HFF-Myc (cell line): ENCODE data around the gene CRYL1.

Source experiments
- DNase-seq: peaks from one replicate; pipeline ENCODE4 v3.0.0-alpha.2; 2011; ENCODE audit warnings: low read depth; ENCODE audit errors: extremely low read depth
- H3K4me3 ChIP-seq: replicated peaks from 2 replicates; pipeline ENCODE4 v1.5.1; 2011; ENCODE audit warnings: low read depth, mild to moderate bottlenecking, control low read depth, low read length
- CTCF ChIP-seq: IDR thresholded peaks from 2 replicates; pipeline ENCODE4 v1.5.1; 2012; ENCODE audit warnings: mild to moderate bottlenecking, low read depth, low read length, control low read depth; ENCODE audit errors: missing control alignments

The CRYL1 gene

GRCh38 chr13:20462533-20462915 lies 63.1 kb downstream of the CRYL1 start:
- no peak overlapping the region for H3K4me3 ChIP-seq
- no peak for TF ChIP-seq CTCF
- DNase-seq, result no peak

GRCh38 chr13:20461860-20462532 lies 63.7 kb downstream of the CRYL1 start:
- TF ChIP-seq CTCF, result no peak
- no peak for DNase-seq
- H3K4me3 ChIP-seq, result no peak overlapping the region

GRCh38 chr13:20461481-20461859 lies 64.2 kb downstream of the CRYL1 start:
- no peak overlapping the region for H3K4me3 ChIP-seq
- DNase-seq, result peak; percentile 4
- TF ChIP-seq CTCF, result no peak

DNA sequence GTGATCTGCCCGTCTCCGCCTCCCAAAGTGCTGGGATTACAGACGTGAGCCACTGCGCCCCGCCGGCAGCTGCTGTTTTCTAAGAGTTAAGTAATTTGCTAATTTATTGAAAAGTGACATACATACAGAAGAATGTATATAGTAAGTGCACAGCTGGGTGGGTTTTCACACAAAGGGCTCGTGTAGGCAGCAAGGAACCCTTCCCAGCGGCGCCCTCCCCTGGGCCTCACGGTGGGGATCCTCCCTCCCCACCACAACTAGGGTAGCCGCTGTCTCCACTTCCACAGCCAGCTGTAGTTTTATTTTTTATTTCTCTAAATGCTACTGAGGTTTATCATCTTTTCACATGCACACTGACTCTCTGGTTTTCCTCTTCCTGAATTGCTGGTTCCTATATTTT lies 64.9 kb downstream of the CRYL1 start:
- DNase-seq, result no peak
- no peak for TF ChIP-seq CTCF
- no peak overlapping the region for H3K4me3 ChIP-seq

DNA sequence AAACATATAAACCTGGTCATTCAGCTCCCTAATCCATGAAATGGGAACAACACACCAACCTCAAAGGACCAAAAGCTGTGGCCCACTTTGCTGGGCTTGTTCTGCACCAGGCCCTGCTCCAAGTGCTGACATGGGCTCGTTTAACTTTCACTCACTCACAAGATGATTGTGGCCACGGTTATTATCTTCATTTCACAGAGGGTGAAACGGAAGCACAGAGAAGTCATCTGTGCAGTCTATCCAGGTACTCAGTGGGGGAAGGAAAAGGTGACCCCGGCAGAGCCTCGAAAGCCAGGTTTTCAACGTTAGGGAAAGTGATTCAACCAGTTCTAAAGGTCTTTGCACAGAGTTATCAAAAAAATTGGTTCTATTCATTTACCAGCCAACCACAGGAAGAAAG lies 68.0 kb downstream of the CRYL1 start:
- DNase-seq, result no peak
- no peak for TF ChIP-seq CTCF
- no peak overlapping the region for H3K4me3 ChIP-seq

- no peak for DNase-seq
- H3K4me3 ChIP-seq, result no peak overlapping the region
- no peak for TF ChIP-seq CTCF
These were observed 68.9 kb downstream of the CRYL1 start for GRCh38 chr13:20456737-20457136.

DNA sequence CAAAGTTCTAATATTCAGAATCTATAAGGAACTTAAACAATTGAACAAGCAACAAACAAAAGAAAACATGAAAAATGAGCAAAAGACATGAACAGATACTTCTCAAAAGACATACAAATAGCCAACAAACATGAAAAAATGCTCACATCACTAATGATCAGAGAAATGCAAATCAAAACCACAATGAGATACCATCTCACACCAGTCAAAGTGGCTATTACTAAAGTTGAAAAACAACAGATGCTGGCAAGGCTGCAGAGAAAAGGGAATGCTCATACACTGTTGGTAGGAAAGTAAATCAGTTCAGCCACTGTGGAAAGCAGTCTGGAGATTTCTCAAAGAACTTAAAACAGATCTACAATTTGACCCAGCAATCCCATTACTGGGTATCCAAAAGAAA lies 74.3 kb downstream of the CRYL1 start:
- no peak for DNase-seq
- TF ChIP-seq CTCF, result no peak
- no peak overlapping the region for H3K4me3 ChIP-seq
